Activated naive CD4-positive, alpha-beta T cell treated with anti-CD3 and anti-CD28 coated beads, Interleukin-2, amount 50 U/mL, for 72 hours (primary cell): ENCODE measurements around the gene LDB2. TPM values are rescaled to one million over a fixed set of nuclear protein-coding genes. Genes with fewer than 3 reads are reported as not detected.

Source experiments
- ATAC-seq, 2 donors: fragments of 150-1000 bp; cut with Tn5 transposase; 2 replicates each; pipeline ENCODE4 v1.10.0; 2021; ENCODE audit warnings: mild to moderate bottlenecking in 2 of 2, moderate library complexity in 2 of 2
- DNase-seq, 2 donors: peaks; one replicate each; pipeline ENCODE4 v3.0.0; 2021 to 2022; ENCODE audit warnings: low spot score in 2 of 2
- H3K27ac Mint-ChIP-seq, 2 donors: one replicate each; pipeline ENCODE4 v1.8.0; 2022; ENCODE audit warnings: mild to moderate bottlenecking in 2 of 2, mixed read lengths in 2 of 2
- H3K36me3 Mint-ChIP-seq, 2 donors: one replicate each; pipeline ENCODE4 v1.8.0; 2022; ENCODE audit warnings: mixed read lengths in 2 of 2
- H3K9me3 Mint-ChIP-seq, 2 donors: one replicate each; pipeline ENCODE4 v1.8.0; 2022; ENCODE audit warnings: mixed read lengths in 2 of 2
- total RNA-seq, 2 donors: library from RNA; stranded (reverse); gene quantifications; one replicate each; pipeline ENCODE4 v1.2.3, GENCODE V29; 2022

Gene LDB2
- total RNA-seq, 2 donors from 2014 or later: not detected

- no peak for ATAC-seq
- no peaks in the 10 kb centered on the region for H3K36me3 Mint-ChIP-seq
- H3K9me3 Mint-ChIP-seq: peaks cover 0 to 3% of the 10 kb centered on the region in 2 donors
- no peak for DNase-seq
- no peak overlapping the region for H3K27ac Mint-ChIP-seq
These were observed 167.8 kb downstream of the LDB2 start for GRCh38 chr4:16730522-16731205.

- DNase-seq (no peak), ATAC-seq (no peak)
- no peak overlapping the region for H3K27ac Mint-ChIP-seq
- no peaks in the 10 kb centered on the region for H3K36me3 Mint-ChIP-seq
- peaks cover 0 to 11% of the 10 kb centered on the region in 2 donors for H3K9me3 Mint-ChIP-seq
These were observed 169.1 kb downstream of the LDB2 start for GRCh38 chr4:16729336-16729735.

- ATAC-seq: no peak
- H3K36me3 Mint-ChIP-seq: no peaks in the 10 kb centered on the region
- peaks cover 0 to 11% of the 10 kb centered on the region in 2 donors for H3K9me3 Mint-ChIP-seq
- no peak overlapping the region for H3K27ac Mint-ChIP-seq
- DNase-seq: no peak
These were observed 169.6 kb downstream of the LDB2 start for GRCh38 chr4:16728849-16729248.

- DNase-seq: no peak
- Mint-ChIP-seq H3K36me3 (no peaks in the 10 kb centered on the region), H3K27ac (no peak overlapping the region), H3K9me3 (peaks cover 0 to 16% of the 10 kb centered on the region in 2 donors)
- no peak for ATAC-seq
These were observed 170.3 kb downstream of the LDB2 start for GRCh38 chr4:16728111-16728510.

GRCh38 chr4:16727218-16727617, 171.2 kb downstream of the LDB2 start:
- Mint-ChIP-seq H3K9me3 (peaks cover 0 to 19% of the 10 kb centered on the region in 2 donors), H3K36me3 (no peaks in the 10 kb centered on the region), H3K27ac (no peak overlapping the region)
- ATAC-seq: no peak
- DNase-seq: no peak

- DNase-seq: no peak
- peaks cover 0 to 19% of the 10 kb centered on the region in 2 donors for H3K9me3 Mint-ChIP-seq
- no peaks in the 10 kb centered on the region for H3K36me3 Mint-ChIP-seq
- H3K27ac Mint-ChIP-seq: no peak overlapping the region
- ATAC-seq: no peak
These were observed 171.9 kb downstream of the LDB2 start for GRCh38 chr4:16726368-16727050.

GRCh38 chr4:16725252-16725651, 173.2 kb downstream of the LDB2 start:
- DNase-seq (no peak), ATAC-seq (no peak)
- H3K9me3 Mint-ChIP-seq: peaks cover 0 to 19% of the 10 kb centered on the region in 2 donors
- H3K36me3 Mint-ChIP-seq: no peaks in the 10 kb centered on the region
- H3K27ac Mint-ChIP-seq: no peak overlapping the region

- Mint-ChIP-seq H3K9me3 (peaks cover 0 to 16% of the 10 kb centered on the region in 2 donors), H3K36me3 (no peaks in the 10 kb centered on the region), H3K27ac (no peak overlapping the region)
- DNase-seq: no peak
- no peak for ATAC-seq
These were observed 176.0 kb downstream of the LDB2 start for GRCh38 chr4:16722416-16722815.

GRCh38 chr4:16721613-16722291, 176.7 kb downstream of the LDB2 start:
- Mint-ChIP-seq H3K36me3 (no peaks in the 10 kb centered on the region), H3K27ac (no peak overlapping the region), H3K9me3 (peaks cover 0 to 16% of the 10 kb centered on the region in 2 donors)
- ATAC-seq: no peak
- DNase-seq: no peak

- no peak for DNase-seq
- Mint-ChIP-seq H3K9me3 (peaks cover 0 to 16% of the 10 kb centered on the region in 2 donors), H3K36me3 (no peaks in the 10 kb centered on the region), H3K27ac (no peak overlapping the region)
- no peak for ATAC-seq
These were observed 177.7 kb downstream of the LDB2 start for GRCh38 chr4:16720761-16721160.

- Mint-ChIP-seq H3K27ac (no peak overlapping the region), H3K36me3 (no peaks in the 10 kb centered on the region), H3K9me3 (peaks cover 0 to 3% of the 10 kb centered on the region in 2 donors)
- ATAC-seq (no peak), DNase-seq (no peak)
These were observed 181.0 kb downstream of the LDB2 start for GRCh38 chr4:16717266-16717970.

GRCh38 chr4:16715482-16715881, 183.0 kb downstream of the LDB2 start:
- ATAC-seq (no peak), DNase-seq (no peak)
- Mint-ChIP-seq H3K36me3 (no peaks in the 10 kb centered on the region), H3K27ac (no peak overlapping the region), H3K9me3 (peaks cover 0 to 3% of the 10 kb centered on the region in 2 donors)

- ATAC-seq: no peak
- no peaks in the 10 kb centered on the region for H3K36me3 Mint-ChIP-seq
- no peak overlapping the region for H3K27ac Mint-ChIP-seq
- DNase-seq: no peak
- peaks cover 0 to 3% of the 10 kb centered on the region in 2 donors for H3K9me3 Mint-ChIP-seq
These were observed 184.3 kb downstream of the LDB2 start for GRCh38 chr4:16714191-16714590.

GRCh38 chr4:16713696-16714095, 184.7 kb downstream of the LDB2 start:
- no peak overlapping the region for H3K27ac Mint-ChIP-seq
- H3K36me3 Mint-ChIP-seq: no peaks in the 10 kb centered on the region
- DNase-seq (no peak), ATAC-seq (no peak)
- H3K9me3 Mint-ChIP-seq: peaks cover 0 to 3% of the 10 kb centered on the region in 2 donors

- Mint-ChIP-seq H3K27ac (no peak overlapping the region), H3K36me3 (no peaks in the 10 kb centered on the region), H3K9me3 (peaks cover 0 to 3% of the 10 kb centered on the region in 2 donors)
- ATAC-seq: no peak
- no peak for DNase-seq
These were observed 185.2 kb downstream of the LDB2 start for GRCh38 chr4:16713271-16713670.

GRCh38 chr4:16710198-16710597, 188.2 kb downstream of the LDB2 start:
- peaks cover 0 to 3% of the 10 kb centered on the region in 2 donors for H3K9me3 Mint-ChIP-seq
- DNase-seq (no peak), ATAC-seq (no peak)
- H3K36me3 Mint-ChIP-seq: no peaks in the 10 kb centered on the region
- no peak overlapping the region for H3K27ac Mint-ChIP-seq

- H3K9me3 Mint-ChIP-seq: peaks cover 0 to 2% of the 10 kb centered on the region in 2 donors
These were observed 190.6 kb downstream of the LDB2 start for GRCh38 chr4:16707874-16708273.

More at GRCh38 chr4:16707874-16708273, 190.6 kb downstream of the LDB2 start:
- no peak overlapping the region for H3K27ac Mint-ChIP-seq
- no peak for ATAC-seq
- DNase-seq: no peak
- no peaks in the 10 kb centered on the region for H3K36me3 Mint-ChIP-seq
